ENCODE data around the gene ANAPC2. TPM values are rescaled to one million over a fixed set of nuclear protein-coding genes. Genes with fewer than 3 reads are reported as not detected.

The ANAPC2 gene
- total RNA-seq, 1 experiment from 2014 or later = 80.9 TPM

GRCh38 chr9:137232510-137232909 lies 44.1 kb upstream of the ANAPC2 start:
- Mint-ChIP-seq H3K27ac (no peak overlapping the region), H3K4me3 (no peak overlapping the region), H3K36me3 (no peaks in the 10 kb centered on the region), H3K9me3 (no peaks in the 10 kb centered on the region), H3K4me1 (peaks cover 12% of the 10 kb centered on the region), H3K27me3 (ENCODE audit: low read depth) (no peaks in the 10 kb centered on the region)
- TF ChIP-seq GTF2I (CRISPR knock-in tag; conservative IDR thresholded peaks at IDR 0.05) (no peak), MXD4 (CRISPR knock-in tag; IDR thresholded peaks at IDR 0.05; ENCODE audit: borderline replicate concordance) (no peak), ZNF281 (CRISPR knock-in tag; IDR thresholded peaks at IDR 0.05) (no peak), ZNF263 (CRISPR knock-in tag; IDR thresholded peaks at IDR 0.05; ENCODE audit: low read depth) (no peak), CREM (CRISPR knock-in tag; IDR thresholded peaks at IDR 0.05) (no peak), ZNF219 (CRISPR knock-in tag; IDR thresholded peaks at IDR 0.05; ENCODE audit: borderline replicate concordance) (no peak), HMGXB4 (CRISPR knock-in tag; IDR thresholded peaks at IDR 0.05) (no peak), ZNF232 (CRISPR knock-in tag; IDR thresholded peaks at IDR 0.05) (no peak), TCF7 (CRISPR knock-in tag; IDR thresholded peaks at IDR 0.05; ENCODE audit: low read depth) (no peak), E2F1 (CRISPR knock-in tag; IDR thresholded peaks at IDR 0.05) (no peak), ATF2 (CRISPR knock-in tag; IDR thresholded peaks at IDR 0.05; ENCODE audit: borderline replicate concordance, low read depth) (no peak), PRRX2 (CRISPR knock-in tag; IDR thresholded peaks at IDR 0.05) (no peak), ZNF121 (CRISPR knock-in tag; IDR thresholded peaks at IDR 0.05) (no peak), FOXJ3 (CRISPR knock-in tag; IDR thresholded peaks at IDR 0.05; ENCODE audit: borderline replicate concordance) (no peak), CBFB (CRISPR knock-in tag; IDR thresholded peaks at IDR 0.05; ENCODE audit: low read depth) (no peak), RORB (CRISPR knock-in tag; IDR thresholded peaks at IDR 0.05) (no peak), TEAD1 (CRISPR knock-in tag; IDR thresholded peaks at IDR 0.05) (no peak)
- POLR2A ChIA-PET = no interaction called here
- CTCF ChIA-PET = interaction anchor here (0.6 kb wide), 1 partner anchor 9 kb away, joined by 6 read pairs; no protein-coding TSS in a partner anchor
- no peak for DNase-seq (ENCODE audit: low spot score)
- ATAC-seq = no peak

GRCh38 chr9:137232101-137232500 lies 43.7 kb upstream of the ANAPC2 start:
- Mint-ChIP-seq H3K36me3 (no peaks in the 10 kb centered on the region), H3K27ac (no peak overlapping the region), H3K27me3 (ENCODE audit: low read depth) (no peaks in the 10 kb centered on the region), H3K4me1 (peaks cover 13% of the 10 kb centered on the region), H3K4me3 (no peak overlapping the region), H3K9me3 (no peaks in the 10 kb centered on the region)
- TF ChIP-seq NR1H2 (CRISPR knock-in tag; IDR thresholded peaks at IDR 0.05) (no peak), NR2C2 (CRISPR knock-in tag; IDR thresholded peaks at IDR 0.05) (no peak)
- DNase-seq (ENCODE audit: low spot score) = no peak
- ATAC-seq = no peak
- POLR2A ChIA-PET = no interaction called here
- CTCF ChIA-PET = interaction anchor here (1.2 kb wide), 1 partner anchor 186 kb away, joined by 4 read pairs; the partner anchor contains the start of gene NPDC1

All from WTC11 (cell line).